Hematopoietic multipotent progenitor cell treated with erythropoietin and hydrocortisone succinate and interleukin-3 and kit ligand, for 15 days (in vitro differentiated cells): ENCODE measurements around the gene ABCG1.

Experiments used
- DNase-seq: peaks from one replicate; pipeline ENCODE4 v3.0.0-alpha.2; 2015; ENCODE audit warnings: low spot score

ABCG1 gene

GRCh38 chr21:42233067-42233961 lies 14.4 kb downstream of the ABCG1 start:
- DNase-seq: peak; percentile 40

GRCh38 chr21:42234041-42234440 lies 15.1 kb downstream of the ABCG1 start:
- DNase-seq: no peak

- DNase-seq: peak; percentile 45
These were observed 15.7 kb downstream of the ABCG1 start for GRCh38 chr21:42234464-42235241.

GRCh38 chr21:42235593-42235992 lies 16.7 kb downstream of the ABCG1 start:
- DNase-seq: no peak

- DNase-seq: no peak
These were observed 17.1 kb downstream of the ABCG1 start for GRCh38 chr21:42236014-42236413.

- DNase-seq: no peak
These were observed 17.8 kb downstream of the ABCG1 start for GRCh38 chr21:42236693-42237092.

- no peak for DNase-seq
These were observed 18.2 kb downstream of the ABCG1 start for GRCh38 chr21:42237161-42237560.

GRCh38 chr21:42237577-42237976 lies 18.6 kb downstream of the ABCG1 start:
- no peak for DNase-seq

GRCh38 chr21:42238185-42238934 lies 19.4 kb downstream of the ABCG1 start:
- DNase-seq: no peak

- DNase-seq: no peak
These were observed 20.6 kb downstream of the ABCG1 start for GRCh38 chr21:42239556-42239955.

GRCh38 chr21:42239973-42240372 lies 21.0 kb downstream of the ABCG1 start:
- no peak for DNase-seq

- no peak for DNase-seq
These were observed 23.7 kb downstream of the ABCG1 start for GRCh38 chr21:42242611-42243010.

GRCh38 chr21:42243026-42243425 lies 24.1 kb downstream of the ABCG1 start:
- no peak for DNase-seq

- DNase-seq: no peak
These were observed 26.6 kb downstream of the ABCG1 start for GRCh38 chr21:42245331-42246193.

GRCh38 chr21:42247716-42248115 lies 28.8 kb downstream of the ABCG1 start:
- DNase-seq: no peak

GRCh38 chr21:42248241-42248640 lies 29.3 kb downstream of the ABCG1 start:
- no peak for DNase-seq

GRCh38 chr21:42248783-42249597 lies 30.1 kb downstream of the ABCG1 start:
- DNase-seq: no peak

- no peak for DNase-seq
These were observed 31.8 kb downstream of the ABCG1 start for GRCh38 chr21:42250422-42251403.

- no peak for DNase-seq
These were observed 32.8 kb downstream of the ABCG1 start for GRCh38 chr21:42251654-42252324.
